ENCODE data around the gene GCK.

The GCK gene

DNA sequence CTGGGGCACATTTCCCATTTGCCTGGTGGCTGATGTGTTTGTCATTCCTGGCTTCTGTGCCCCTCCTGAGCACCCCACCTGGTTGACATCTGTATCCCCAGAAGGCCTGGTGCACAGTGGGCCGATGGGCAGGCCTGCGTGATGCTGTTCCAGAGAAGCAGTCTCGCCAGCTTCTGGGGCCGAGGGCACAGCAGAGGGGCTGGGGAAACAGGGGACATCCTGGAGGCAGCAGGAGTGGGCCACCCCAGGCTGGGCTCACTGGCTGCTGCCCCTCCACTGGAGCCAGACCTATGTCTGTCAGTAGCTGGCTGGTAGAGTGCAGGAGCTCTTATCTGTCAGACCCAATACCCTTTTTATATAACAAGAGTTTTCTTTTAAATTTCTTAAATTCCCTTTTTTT is 47.2 kb downstream of the GCK start:
- H3K9me3 ChIP-seq = no peaks in the 10 kb centered on the region
- DNase-seq = no peak
- H3K27me3 ChIP-seq = no peaks in the 10 kb centered on the region
- no peaks in the 10 kb centered on the region for H3K36me3 ChIP-seq
- peaks cover 7% of the 10 kb centered on the region for H3K4me1 ChIP-seq
- TF ChIP-seq, protein P1, sequence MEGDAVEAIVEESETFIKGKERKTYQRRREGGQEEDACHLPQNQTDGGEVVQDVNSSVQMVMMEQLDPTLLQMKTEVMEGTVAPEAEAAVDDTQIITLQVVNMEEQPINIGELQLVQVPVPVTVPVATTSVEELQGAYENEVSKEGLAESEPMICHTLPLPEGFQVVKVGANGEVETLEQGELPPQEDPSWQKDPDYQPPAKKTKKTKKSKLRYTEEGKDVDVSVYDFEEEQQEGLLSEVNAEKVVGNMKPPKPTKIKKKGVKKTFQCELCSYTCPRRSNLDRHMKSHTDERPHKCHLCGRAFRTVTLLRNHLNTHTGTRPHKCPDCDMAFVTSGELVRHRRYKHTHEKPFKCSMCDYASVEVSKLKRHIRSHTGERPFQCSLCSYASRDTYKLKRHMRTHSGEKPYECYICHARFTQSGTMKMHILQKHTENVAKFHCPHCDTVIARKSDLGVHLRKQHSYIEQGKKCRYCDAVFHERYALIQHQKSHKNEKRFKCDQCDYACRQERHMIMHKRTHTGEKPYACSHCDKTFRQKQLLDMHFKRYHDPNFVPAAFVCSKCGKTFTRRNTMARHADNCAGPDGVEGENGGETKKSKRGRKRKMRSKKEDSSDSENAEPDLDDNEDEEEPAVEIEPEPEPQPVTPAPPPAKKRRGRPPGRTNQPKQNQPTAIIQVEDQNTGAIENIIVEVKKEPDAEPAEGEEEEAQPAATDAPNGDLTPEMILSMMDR (IDR thresholded peaks at IDR 0.05; ENCODE audit: low read depth, low read length) = no peak
- H3K4me3 ChIP-seq (ENCODE audit: low read depth, low read length) = no peak overlapping the region

DNA sequence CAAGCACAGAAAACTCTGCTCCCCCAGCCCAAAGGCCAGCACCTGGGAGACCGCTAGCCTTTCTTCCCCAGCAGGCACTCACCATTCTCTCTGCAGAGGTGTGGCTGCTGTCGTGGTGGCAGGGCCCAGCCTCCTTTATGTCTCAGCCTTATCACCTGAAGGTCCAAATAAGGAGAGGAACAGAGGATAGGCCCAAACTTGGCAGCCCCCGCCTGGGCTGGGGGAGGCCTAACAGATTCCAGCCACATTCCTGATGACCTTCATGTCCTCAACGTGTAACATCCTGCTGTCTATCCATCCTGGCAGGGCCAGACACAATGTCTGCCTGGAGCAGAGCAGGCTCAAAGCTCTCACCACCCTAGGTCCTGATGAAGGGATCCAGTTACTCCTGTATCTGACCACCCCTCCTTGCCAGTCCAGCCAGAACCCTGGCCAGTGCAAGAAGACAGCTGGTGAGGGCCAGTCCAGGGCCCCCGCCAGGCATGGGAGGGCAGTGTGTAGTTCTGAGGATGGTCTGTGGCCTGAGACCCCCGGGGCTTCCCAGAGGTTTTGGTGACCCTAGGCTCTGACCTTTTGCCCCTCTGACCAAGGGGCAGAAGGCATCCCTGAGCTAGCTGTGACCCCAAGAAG is 47.9 kb downstream of the GCK start, which contains the start of gene MYL7:
TSS of gene MYL7 (minus strand) at position 112 of the 630 bp plus-strand sequence. CDS start at position 85, 27 bp downstream.
- Histone ChIP-seq H3K9me3 (no peaks in the 10 kb centered on the region), H3K27me3 (no peaks in the 10 kb centered on the region), H3K36me3 (no peaks in the 10 kb centered on the region), H3K4me1 (peaks cover 4% of the 10 kb centered on the region), H3K4me3 (ENCODE audit: low read depth, low read length) (no peak within 1 kb of the TSS)
- no peak for DNase-seq
- TF ChIP-seq, protein P1 (IDR thresholded peaks at IDR 0.05; ENCODE audit: low read depth, low read length) = no peak

DNA sequence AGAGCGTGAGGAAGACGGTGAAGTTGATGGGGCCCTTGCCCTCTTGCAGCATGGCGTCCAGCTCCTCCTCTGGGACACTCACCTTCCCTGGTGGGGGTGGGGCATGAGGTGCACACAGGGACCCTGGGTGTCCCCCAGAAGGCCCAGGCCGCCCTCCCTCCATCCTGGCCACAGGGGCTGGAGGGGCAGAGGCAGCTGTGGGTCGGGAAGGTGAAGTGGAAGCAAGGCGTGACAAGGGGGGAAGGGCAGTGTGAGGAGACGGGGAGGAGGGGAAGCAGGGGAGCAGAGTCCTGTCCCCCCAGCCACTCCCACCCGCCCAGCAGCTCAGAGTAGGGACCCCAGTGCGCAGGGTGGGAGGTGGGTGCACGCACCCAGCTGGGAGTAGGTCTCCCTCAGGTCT is 48.9 kb downstream of the GCK start:
- DNase-seq = no peak
- Histone ChIP-seq H3K4me1 (no peaks in the 10 kb centered on the region), H3K4me3 (ENCODE audit: low read depth, low read length) (no peak overlapping the region), H3K9me3 (no peaks in the 10 kb centered on the region), H3K36me3 (no peaks in the 10 kb centered on the region), H3K27me3 (no peaks in the 10 kb centered on the region)
- TF ChIP-seq, protein P1 (IDR thresholded peaks at IDR 0.05; ENCODE audit: low read depth, low read length) = no peak

DNA sequence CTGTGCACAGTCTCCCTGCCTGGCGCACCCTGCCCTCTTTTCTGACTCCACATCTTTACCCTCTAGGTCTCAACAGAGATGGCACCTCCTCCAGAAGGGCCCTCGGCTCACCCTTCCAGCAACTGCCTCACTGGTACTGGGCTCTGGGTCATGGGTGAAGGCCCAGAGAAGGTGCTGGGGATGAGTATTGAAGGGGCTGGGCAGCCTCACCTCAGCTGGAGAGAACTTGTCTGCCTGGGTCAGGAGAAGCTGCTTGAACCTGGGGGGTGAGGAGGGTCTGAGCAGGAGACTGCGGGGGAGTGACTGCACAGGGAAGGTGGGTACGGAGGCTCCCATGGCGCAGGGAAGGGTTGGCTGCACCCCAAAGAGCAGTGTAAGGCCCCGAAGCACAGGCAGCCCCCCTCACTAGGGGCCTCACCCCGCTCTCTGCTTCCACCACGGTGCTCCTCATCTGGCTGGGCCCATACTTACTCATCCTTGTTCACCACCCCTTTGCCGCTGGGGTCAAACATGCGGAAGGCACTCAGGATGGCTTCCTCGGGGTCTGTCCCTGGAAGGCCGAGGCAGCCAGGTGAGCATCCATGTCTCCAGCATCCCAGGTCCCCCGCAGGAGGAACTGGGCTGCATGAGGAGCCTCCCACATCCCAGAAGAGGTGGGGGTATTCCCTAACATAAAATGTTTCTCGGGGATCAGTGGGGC is 49.8 kb downstream of the GCK start:
- Histone ChIP-seq H3K4me1 (no peaks in the 10 kb centered on the region), H3K36me3 (no peaks in the 10 kb centered on the region), H3K27me3 (no peaks in the 10 kb centered on the region), H3K4me3 (ENCODE audit: low read depth, low read length) (no peak overlapping the region), H3K9me3 (no peaks in the 10 kb centered on the region)
- TF ChIP-seq, protein P1 (IDR thresholded peaks at IDR 0.05; ENCODE audit: low read depth, low read length) = no peak
- no peak for DNase-seq

DNA sequence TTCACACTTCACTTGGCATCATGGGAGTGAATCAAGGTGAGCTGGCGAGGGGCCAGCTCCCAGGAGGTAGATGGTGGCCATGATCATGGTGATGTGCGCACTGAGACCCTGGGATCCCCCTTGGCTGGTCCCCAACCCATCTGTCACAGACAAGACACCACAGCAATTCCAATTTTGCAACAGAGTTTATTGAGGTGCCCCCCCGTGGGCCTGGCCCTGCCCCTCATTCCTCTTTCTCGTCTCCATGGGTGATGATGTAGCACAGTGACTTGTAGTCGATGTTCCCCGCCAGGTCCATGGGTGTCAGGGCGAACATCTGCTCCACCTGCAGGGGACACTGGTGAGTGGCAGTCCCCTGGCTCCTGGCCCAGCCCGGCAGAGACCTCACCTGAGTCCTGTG is 50.5 kb downstream of the GCK start:
- DNase-seq = no peak
- TF ChIP-seq, protein P1 (IDR thresholded peaks at IDR 0.05; ENCODE audit: low read depth, low read length) = no peak
- H3K4me1 ChIP-seq = no peaks in the 10 kb centered on the region
- H3K9me3 ChIP-seq = no peaks in the 10 kb centered on the region
- no peak overlapping the region for H3K4me3 ChIP-seq (ENCODE audit: low read depth, low read length)
- no peaks in the 10 kb centered on the region for H3K27me3 ChIP-seq
- H3K36me3 ChIP-seq = no peaks in the 10 kb centered on the region

DNA sequence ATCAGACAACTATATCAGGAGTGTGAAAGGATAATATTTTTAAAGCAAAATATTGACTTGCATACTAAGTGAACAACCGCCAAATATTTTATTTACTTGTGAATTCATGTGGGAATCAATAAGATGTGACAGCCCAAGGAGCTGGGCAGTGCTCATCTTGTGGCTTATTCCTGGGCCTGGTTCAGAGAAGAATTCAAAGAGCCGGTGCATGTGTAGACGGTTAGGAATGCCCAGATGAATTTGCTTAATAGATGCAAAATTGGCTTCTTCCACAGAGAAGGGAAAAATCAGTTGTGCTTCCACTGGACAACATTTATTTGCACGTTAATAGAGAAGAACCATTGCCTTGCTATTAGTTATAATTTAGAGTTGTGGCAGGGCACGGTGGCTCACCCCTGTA is 52.5 kb downstream of the GCK start:
- no peaks in the 10 kb centered on the region for H3K27me3 ChIP-seq
- no peaks in the 10 kb centered on the region for H3K36me3 ChIP-seq
- DNase-seq = no peak
- no peak overlapping the region for H3K4me3 ChIP-seq (ENCODE audit: low read depth, low read length)
- H3K4me1 ChIP-seq = no peaks in the 10 kb centered on the region
- no peaks in the 10 kb centered on the region for H3K9me3 ChIP-seq
- TF ChIP-seq, protein P1 (IDR thresholded peaks at IDR 0.05; ENCODE audit: low read depth, low read length) = no peak

Measured in BE2C (cell line).